Kidney glomerular epithelial cell (primary cell): ENCODE data around the gene FBXW11.
A peak's percentile ranks its signal among the peaks of the same experiment; 100 is the strongest.

Experiments
- DNase-seq: peaks from one replicate; lab custom pipeline; 2025; lab: John Stamatoyannopoulos, UW

The FBXW11 gene

DNA sequence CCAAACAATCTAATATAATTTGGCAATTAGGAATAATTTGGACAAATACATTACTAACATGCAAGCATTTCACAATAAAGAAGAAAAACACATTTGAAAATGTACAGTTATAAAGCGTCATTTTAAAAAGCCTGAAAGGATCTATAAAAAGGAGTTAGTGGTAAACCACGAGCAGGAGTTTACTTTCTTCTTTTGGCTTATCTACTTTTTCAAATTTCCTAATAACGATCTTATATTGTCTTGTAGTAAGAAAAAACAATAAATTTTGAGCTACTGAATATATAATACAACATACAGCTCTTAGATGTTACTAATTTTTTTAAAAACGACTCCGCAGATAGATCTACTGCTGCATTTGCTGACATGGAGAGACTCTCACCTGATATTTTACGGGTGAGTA, 141.0 kb downstream of the FBXW11 start:
- DNase-seq, result no peak

GRCh38 chr5:171863935-171864334, 142.5 kb downstream of the FBXW11 start:
- DNase-seq, result peak; percentile 73

- DNase-seq, result no peak
These were observed 143.8 kb downstream of the FBXW11 start for GRCh38 chr5:171862624-171863023.

DNA sequence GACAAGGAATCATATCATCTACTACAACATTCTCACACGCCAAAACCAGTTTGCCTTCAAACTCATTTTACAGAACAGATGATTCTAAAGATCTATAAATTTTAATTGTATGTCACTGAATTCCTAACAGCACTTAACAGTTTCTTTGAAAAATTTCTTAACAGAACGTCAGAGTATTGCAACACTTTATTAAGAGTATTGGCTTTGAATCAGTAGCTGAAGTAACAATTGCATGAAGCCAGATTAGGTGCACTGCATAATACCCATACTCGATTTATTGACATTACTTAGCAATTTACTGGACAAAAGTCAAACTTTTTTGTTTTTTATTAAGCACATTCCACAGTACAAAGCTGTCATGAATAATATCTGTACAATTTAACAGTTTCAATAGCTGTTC, 145.1 kb downstream of the FBXW11 start:
- no peak for DNase-seq

DNA sequence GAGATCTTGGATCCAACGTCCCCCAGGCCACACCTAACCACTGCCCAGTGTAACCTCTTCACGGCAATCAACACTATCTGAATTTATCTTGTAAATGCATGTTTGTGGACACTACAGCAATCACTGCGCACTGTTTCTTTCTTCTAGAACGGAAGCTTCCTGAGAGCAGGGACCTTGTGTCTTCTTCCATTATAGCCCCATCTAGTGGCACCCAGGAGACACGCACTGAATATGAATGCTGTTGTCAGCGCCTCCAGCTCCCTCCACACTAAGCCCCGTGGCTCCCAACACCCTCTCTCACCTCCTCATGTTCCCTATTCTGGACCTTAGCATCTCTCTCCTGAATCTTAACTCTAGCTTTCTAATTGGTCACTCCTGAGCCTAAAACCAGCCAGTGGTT, 148.1 kb downstream of the FBXW11 start:
- no peak for DNase-seq

GRCh38 chr5:171857489-171857876, 149.0 kb downstream of the FBXW11 start:
- no peak for DNase-seq

DNA sequence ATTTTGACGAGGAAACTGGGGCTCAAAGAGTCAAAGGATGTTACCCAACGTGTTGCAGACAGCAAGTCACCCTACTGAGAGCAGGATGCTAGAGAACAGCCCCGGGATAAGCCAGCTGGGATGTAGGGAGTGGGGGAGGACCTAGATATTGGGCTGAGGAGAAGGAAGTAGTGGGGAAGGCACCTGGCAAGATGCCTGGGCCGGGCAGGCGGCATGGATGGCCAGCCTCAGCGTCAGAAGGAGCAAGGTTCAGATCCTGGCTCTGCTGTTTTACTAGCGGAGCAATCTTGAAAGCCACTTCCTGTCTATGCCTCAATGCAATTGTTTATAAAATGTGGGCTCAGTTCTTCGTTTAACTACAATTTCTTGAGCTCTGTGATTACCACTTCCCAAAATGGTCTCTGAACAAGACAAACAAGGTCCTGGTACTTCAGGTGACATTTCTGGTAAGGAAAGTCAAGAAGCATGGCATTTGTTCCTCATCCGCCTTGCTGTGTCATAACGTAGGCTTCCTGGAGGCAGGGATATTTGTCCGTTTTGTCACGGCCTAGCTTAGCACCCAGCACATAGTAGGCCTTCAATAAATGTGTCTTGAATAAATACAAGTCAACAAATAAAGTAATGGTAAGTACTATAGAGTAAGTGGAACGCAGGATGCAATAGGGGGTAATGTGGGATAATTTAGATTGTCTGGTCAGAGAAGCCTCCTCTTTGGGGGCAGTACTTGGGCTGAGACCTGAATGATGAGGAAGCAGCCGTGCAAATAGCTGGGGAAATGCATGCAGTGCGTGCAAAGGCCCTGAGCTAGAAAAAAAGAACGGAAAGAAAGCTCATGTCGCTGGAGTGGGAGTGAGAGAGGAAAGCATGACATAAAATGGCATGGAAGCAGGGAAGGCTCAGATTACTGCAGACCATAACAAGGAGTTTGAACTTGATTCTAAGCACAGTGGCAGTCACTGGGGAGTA, 150.4 kb downstream of the FBXW11 start:
- DNase-seq, result no peak

DNA sequence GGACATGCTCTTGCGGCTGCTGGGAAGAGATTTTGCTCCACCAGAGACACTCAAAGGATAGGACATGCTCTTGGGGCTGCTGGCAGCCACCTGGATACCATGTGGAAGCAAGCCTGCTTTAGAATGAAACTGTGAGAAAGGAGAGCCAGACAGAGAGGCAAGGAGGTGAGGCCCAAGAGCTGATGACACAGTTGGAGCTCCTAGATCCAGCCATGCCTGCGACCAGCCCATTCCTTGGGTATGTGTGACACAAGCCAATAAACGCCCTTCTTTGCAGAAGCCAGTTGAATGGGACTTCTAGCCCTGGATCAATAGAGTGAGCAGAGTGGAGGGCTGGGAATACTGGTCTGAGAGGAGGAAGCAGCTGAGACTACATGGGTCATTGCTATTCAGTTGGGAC, 151.2 kb downstream of the FBXW11 start:
- no peak for DNase-seq

GRCh38 chr5:171852255-171852681, 154.2 kb downstream of the FBXW11 start:
- DNase-seq, result no peak

DNA sequence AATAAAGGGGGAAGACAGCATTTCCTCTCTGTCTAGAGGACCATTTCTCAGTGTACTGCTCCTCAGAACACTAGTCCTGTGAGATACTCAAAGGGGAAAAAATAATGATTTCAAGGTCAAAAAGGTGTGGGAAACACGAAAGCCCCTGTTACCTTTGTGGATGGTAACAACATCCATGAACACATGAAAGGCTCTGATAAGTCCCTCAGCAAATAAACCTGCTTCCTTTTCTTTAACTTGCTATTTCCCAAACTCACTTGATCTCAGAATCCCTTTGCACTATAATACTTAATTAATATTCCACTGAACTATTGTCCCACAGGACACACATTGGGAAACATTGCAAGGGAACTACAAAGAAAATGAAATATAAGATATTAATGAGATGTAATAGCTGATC, 155.2 kb downstream of the FBXW11 start:
- no peak for DNase-seq

- no peak for DNase-seq
These were observed 156.0 kb downstream of the FBXW11 start for GRCh38 chr5:171850324-171850947.

- no peak for DNase-seq
These were observed 156.7 kb downstream of the FBXW11 start for GRCh38 chr5:171849585-171850323.

- no peak for DNase-seq
These were observed 157.4 kb downstream of the FBXW11 start for GRCh38 chr5:171848911-171849520.

GRCh38 chr5:171848486-171848885, 158.0 kb downstream of the FBXW11 start:
- no peak for DNase-seq

GRCh38 chr5:171848006-171848405, 158.4 kb downstream of the FBXW11 start:
- no peak for DNase-seq

DNA sequence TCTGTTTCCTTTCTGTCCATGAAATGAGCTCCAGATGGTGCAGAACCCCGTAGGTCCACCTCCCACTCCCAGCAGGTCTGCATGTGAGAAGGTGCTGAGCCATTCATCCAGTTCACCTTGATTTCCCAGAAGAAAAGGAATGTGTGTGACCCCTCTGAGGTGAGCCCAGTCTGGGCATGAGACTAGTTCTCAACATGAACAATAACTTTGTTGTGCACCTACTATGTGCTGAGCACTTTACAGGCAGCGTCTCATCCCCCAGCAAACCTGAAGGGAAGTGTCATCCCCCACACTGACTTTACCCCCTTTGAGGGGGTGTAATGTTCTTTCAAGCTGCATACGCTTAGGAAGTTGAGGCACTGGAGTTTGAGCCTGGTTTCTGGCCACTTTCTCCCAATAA, 159.4 kb downstream of the FBXW11 start:
- DNase-seq, result no peak

- DNase-seq, result no peak
These were observed 160.1 kb downstream of the FBXW11 start for GRCh38 chr5:171846323-171846722.

GRCh38 chr5:171845857-171846256, 160.6 kb downstream of the FBXW11 start:
- DNase-seq, result no peak

GRCh38 chr5:171845040-171845630, 161.3 kb downstream of the FBXW11 start:
- DNase-seq, result no peak

GRCh38 chr5:171842777-171843328, 163.6 kb downstream of the FBXW11 start:
- DNase-seq, result no peak

DNA sequence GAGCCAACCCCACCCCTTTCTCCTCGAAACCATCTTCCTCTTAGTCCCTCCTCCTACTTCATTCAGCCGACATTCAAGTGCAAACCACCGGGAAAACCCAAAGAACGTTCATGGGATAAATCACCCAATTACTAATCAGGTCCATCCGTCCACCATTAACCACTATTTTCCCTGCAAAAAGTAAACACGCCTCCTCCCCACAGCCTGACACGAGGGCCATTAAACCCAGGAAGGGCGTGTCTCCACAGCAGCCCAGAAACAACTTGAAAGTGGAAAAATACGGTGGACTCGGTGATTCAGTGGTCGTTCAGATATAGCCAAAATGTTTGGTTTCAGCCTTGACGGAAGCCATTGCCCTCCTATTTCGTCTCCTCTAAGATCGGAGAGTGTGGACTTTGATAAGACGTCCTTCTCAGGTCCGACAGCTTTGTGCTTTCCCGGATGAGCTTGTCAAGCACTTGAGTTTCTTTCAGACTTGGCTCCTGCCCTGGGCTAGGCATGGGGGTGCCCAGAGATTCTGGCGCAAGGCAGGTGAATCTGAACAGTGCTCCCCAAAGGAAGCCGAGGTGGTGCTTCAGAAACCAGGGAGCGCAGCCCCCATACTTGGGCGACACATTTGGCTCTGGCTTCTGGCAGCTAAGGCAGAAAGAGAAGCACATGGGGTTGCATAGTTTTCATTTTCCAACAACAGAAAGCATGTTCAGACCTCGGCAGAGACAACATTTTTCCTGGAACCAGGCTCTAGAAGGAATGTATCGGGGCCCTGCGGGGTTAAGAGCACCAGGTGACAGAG, 164.3 kb downstream of the FBXW11 start:
- no peak for DNase-seq
